GM18499 (cell line): ENCODE results near the gene WAC.
"Not testable (repeated sequence)": the region's sequence is repeated elsewhere in the genome, so short reads cannot be mapped to it uniquely, and the experiment has no call there.

Experiments used
- ATAC-seq: cut with Tn5 transposase; IDR thresholded peaks from one replicate; pipeline ENCODE4 v1.9.1; 2021; ENCODE audit warnings: moderate number of reproducible peaks; ENCODE audit not compliant: insufficient read depth, unreplicated experiment

Gene WAC

DNA sequence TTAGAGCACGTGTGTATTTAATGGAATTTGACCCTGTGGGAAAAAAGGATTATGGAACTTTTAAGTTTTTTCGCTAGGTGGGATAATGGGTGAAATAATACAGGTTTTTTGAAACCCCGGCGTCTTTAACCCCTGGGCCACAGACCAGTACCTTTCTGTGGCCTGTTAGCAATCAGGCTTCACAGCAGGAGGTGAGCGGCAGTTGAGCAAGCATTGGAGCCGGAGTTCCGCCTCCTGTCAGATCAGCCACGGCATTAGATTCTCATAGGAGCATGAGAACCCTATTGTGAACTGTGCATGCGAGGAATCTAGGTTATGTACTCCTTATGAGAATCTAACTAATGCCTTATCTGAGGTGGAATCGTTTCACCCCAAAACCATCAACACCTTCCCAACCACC lies 28.6 kb downstream of the WAC start:
- no peak for ATAC-seq

GRCh38 chr10:28564905-28565304 lies 32.0 kb downstream of the WAC start:
- no peak for ATAC-seq

DNA sequence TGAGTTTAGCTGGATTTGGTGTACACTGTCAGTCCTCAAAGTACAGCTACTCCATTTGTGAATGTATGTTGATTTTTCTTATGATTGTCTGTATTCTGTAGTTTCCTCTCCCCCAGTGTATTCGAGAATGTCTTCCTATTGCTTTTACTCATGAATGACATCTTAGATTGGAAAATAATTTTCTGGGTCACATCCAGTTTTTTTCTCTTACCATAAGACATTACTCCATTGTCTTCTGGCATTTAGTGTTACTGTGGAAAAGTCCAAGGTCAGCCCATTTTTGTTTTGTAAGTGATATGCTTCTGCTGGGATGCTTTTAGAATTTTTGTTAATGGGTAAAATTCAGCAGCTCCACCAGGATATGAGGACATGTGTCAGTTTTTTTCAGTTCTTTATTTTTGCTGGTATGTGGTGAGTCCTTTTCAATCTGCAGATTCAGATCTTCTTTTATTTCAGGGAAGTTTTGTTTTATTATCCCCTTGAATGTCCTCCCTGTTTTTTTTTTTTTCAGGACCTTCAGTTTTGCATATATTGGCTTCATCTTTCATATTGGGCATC lies 33.6 kb downstream of the WAC start:
- no peak for ATAC-seq

GRCh38 chr10:28569506-28570159 lies 36.7 kb downstream of the WAC start:
- no peak for ATAC-seq

GRCh38 chr10:28570598-28570997 lies 37.7 kb downstream of the WAC start:
- ATAC-seq, result no peak

DNA sequence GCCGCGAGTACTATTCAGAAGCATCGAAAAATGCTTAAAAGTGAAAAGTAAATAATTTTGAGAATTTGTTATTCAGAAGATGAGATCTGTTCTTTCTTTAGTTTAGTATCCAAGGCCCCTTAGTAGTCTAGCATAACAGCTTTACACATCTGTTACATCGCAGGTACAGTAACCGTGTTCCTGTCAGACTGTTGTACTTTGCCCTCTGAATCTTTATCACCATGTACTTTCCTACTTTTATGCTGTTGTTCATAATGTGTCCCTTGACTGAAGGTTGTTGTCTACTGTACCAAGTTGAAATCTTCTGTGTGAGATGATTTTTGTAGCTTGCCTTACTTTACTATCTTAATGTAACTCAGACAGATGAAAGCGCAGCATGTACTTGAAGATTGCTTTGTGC lies 38.3 kb downstream of the WAC start:
- ATAC-seq, result no peak

GRCh38 chr10:28574214-28574613 lies 41.3 kb downstream of the WAC start:
- not testable (repeated sequence) for ATAC-seq

DNA sequence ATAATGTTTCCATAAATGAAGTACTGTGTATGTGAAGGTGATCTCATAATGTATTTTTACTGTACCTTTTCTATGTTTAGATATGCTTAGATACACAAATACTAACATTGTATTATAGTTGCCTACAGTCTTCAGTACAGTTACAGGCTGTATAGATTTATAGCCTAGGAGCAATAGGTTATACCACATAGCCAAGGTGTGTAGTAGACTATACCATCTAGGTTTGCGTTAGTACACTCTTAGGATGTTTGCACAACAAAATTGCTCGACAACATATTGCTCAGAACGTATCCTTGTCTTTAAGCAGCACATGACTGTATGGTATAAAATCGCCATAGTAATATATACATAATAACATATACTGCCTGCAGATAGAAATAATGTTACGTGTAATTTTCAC lies 42.9 kb downstream of the WAC start:
- no peak for ATAC-seq

- no peak for ATAC-seq
These were observed 44.6 kb downstream of the WAC start for GRCh38 chr10:28577506-28577905.

DNA sequence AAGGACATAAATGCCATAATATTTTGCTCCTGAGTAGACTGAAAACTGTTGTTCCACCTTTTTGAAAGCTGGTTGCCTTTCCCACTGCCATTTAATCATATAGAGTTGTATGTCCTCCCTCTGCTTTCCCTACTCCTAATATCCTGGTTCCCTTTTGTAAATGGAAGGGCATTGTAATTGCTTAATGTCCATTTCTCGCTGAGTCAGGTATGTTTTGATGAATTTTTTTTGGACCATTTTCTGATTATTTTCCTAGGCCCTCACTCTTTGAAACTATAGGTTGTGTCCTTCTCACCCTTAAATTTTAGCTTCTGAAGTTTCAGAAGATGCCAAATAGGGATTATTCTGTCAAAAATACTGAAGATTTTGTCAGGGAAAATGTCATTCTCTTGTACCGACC lies 45.5 kb downstream of the WAC start:
- no peak for ATAC-seq

DNA sequence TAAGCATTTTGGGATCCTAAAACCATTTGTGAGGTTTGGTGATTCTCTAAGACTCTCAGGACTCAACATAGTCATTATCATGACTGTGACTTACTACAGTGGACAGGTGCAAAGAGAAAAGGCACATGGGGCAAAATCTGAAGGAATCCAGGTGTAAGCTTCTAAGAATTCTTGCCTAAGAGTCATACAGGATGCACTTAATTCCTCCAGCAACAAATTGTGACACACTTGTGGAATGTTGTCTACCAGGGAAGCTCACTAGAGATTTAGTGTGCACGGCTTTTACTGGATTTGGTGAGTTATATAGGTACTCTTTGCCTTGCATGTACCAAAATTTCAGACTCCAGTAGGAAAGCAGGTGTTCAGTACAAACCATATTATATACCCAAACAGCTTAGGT lies 47.9 kb downstream of the WAC start:
- ATAC-seq, result no peak

- ATAC-seq, result no peak
These were observed 49.0 kb downstream of the WAC start for GRCh38 chr10:28581916-28582315.

DNA sequence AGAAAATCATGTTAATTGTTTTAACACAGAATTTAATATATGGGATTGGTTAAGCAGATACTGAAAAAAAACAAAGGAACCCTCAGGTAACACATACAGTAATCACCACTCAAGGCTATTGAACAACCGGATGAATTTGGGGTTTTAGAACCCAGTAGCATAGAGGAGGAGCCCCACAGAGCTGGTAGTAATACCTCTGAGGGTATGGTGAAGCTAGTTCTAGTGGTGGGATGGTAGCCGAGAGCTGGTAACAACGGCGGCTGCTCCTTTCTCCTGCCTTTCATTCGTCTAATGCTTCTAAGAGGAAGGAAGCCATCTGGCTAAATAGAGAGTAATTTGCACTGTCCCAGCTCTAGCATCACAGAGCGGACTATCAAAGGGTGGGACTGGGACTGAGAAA lies 52.2 kb downstream of the WAC start:
- ATAC-seq, result no peak

DNA sequence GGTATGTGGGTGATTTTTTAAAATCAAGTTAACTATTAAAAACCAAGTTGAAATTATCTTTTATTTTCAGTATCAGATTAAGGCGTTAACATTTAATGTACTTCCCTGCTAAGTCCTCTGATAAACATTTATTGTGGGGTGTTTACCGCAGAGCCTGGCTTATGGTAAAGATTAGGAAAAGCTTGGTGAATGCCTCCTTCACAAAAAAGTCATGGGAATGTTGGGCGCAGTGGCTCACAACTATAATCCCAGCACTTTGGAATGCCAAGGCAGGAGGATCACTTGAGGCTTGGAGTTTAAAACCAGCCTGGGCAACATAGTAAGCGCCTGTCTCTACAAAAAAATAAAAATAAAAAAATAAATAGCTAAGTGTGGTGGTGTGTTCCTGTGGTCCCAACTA lies 53.3 kb downstream of the WAC start:
- ATAC-seq, result no peak

GRCh38 chr10:28587270-28587969 lies 54.5 kb downstream of the WAC start:
- no peak for ATAC-seq

DNA sequence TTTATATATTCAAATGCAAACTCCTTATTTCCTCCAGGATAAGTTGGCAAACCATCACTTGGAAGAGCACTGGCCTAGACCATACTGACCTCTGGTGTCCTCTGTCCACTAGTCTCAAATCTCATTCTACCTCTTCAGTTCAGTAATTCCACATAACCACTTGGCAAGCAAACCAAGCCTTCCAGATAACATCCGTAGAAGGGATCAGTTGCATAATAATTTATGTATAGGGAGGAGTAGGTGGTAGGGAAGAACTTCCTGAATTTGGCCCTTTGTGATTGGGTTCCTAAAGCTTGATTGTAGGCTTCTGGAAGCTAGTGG lies 55.0 kb downstream of the WAC start:
- ATAC-seq, result no peak

DNA sequence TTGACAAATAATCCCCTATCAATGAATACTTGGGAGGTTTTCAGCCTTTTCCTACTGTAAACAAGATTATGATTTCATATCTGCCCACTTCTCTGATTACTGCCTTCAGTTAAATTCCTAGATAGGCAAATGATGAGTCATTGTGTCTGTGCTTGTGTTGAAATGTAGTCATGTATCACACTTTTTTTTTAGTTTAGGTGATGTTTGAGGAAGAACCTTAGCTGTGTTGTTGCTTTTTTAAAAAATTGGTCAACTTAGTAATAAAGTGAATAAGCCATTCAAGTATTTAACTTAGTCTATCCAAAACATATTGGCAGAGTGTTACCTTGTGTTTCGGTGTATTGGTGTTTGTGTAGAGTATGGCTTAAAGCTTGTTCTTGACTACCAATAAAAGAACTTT lies 60.0 kb downstream of the WAC start:
- no peak for ATAC-seq

DNA sequence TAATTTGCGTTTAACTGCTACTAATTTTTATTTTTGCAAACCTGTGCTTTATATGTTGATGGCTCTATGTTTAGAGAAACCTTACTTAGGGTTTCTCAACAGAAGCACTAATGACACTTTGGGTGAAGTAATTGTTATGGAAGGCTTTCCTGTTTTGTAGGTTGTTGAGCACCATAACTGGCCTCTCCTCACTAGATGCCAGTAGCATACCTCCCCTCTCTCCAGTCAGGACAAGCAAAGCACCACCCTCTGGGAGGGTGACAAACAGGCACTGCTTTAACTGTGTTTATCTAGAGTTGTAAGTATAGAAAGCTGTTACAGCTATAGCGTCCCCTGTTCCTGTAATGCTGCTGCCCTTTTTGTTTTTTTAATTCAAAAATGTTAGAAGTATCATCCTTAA lies 60.9 kb downstream of the WAC start:
- ATAC-seq, result no peak

- no peak for ATAC-seq
These were observed 61.5 kb downstream of the WAC start for GRCh38 chr10:28594406-28594805.

- ATAC-seq, result no peak
These were observed 62.7 kb downstream of the WAC start for GRCh38 chr10:28595613-28596012.

- ATAC-seq, result no peak
These were observed 67.1 kb downstream of the WAC start for GRCh38 chr10:28600056-28600455.

DNA sequence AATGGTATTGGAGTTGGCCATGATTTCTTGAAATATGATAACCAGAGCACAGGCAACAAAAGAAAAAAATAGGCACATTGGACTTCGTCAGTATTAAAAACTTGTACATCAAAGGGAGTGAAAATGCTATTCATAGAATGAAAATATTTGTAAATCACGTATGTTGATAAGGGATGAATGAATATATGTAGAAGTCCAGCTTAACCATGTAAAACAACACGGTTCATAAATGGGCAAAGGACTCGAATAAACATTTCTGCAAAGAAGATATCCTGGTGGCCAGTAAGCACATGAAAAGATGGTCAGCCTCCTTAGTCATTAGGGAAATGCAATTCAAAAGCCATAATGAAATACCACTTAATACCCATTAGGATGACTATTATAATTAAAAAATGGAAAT lies 68.1 kb downstream of the WAC start:
- ATAC-seq, result no peak
